RWPE2 (cell line): ENCODE measurements around the gene CDC40.

Experiments used
- ATAC-seq: fragments of 200-7000 bp; cut with Tn5 transposase; 3 replicates; pipeline ENCODE4 v1.9.1; 2021; ENCODE audit warnings: low read depth
- DNase-seq: peaks from one replicate; pipeline ENCODE4 v3.0.0-alpha.2; 2020; ENCODE audit warnings: low spot score
- H3K27ac ChIP-seq: fragments of 450-650 bp; 2 replicates; pipeline ENCODE4 v1.5.1; 2017; ENCODE audit warnings: mild to moderate bottlenecking; ENCODE audit not compliant: poor library complexity, severe bottlenecking
- H3K27me3 ChIP-seq: fragments of 250-450 bp; sonication (Bioruptor Pico); 2 replicates; pipeline ENCODE4 v1.5.1; 2021; ENCODE audit warnings: mild to moderate bottlenecking, moderate library complexity; ENCODE audit not compliant: insufficient read depth, poor library complexity, severe bottlenecking
- H3K36me3 ChIP-seq: fragments of 250-450 bp; sonication (Bioruptor Pico); 2 replicates; pipeline ENCODE4 v1.5.1; 2020; ENCODE audit warnings: low read depth, mild to moderate bottlenecking, moderate library complexity
- H3K4me1 ChIP-seq: fragments of 250-450 bp; sonication (Bioruptor Pico); 2 replicates; pipeline ENCODE4 v1.5.1; 2021; ENCODE audit warnings: mild to moderate bottlenecking, moderate library complexity; ENCODE audit not compliant: insufficient read depth, poor library complexity, severe bottlenecking
- H3K4me3 ChIP-seq: fragments of 250-450 bp; sonication (Bioruptor Pico); 2 replicates; pipeline ENCODE4 v1.5.1; 2021; ENCODE audit warnings: mild to moderate bottlenecking, moderate library complexity; ENCODE audit not compliant: severe bottlenecking
- H3K9me3 ChIP-seq: fragments of 250-450 bp; sonication (Bioruptor Pico); 2 replicates; pipeline ENCODE4 v1.5.1; 2021; ENCODE audit warnings: mild to moderate bottlenecking, moderate library complexity; ENCODE audit not compliant: severe bottlenecking
- TF ChIP-seq, protein P1 (sequence below): fragments of 450-650 bp; IDR thresholded peaks from one replicate; pipeline ENCODE4 v1.5.1; 2017; ENCODE audit warnings: mild to moderate bottlenecking, moderate library complexity; ENCODE audit not compliant: poor library complexity, severe bottlenecking

CDC40 gene

DNA sequence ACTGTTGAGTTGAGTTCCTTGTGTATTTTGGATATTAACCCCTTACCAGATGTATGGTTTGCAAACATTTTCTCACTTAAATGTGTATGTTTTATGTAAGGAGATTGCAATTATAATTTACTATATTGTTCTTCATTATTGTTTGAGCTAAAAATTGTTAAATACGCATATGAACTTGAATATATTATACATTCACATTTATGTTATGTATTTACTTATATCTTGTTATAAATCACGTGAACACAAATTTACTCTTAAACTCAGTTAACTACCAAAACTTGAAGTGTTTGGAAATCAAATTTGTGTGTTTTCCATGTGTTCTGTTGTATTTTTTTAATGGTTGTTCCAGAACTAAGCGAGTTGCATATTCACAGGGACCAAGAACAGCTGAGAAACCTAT lies 18.3 kb downstream of the CDC40 start:
- Histone ChIP-seq H3K9me3 (no peaks in the 10 kb centered on the region), H3K4me1 (no peaks in the 10 kb centered on the region), H3K27ac (no peak overlapping the region), H3K4me3 (no peak overlapping the region), H3K36me3 (peaks cover 18% of the 10 kb centered on the region), H3K27me3 (no peaks in the 10 kb centered on the region)
- TF ChIP-seq, protein P1, sequence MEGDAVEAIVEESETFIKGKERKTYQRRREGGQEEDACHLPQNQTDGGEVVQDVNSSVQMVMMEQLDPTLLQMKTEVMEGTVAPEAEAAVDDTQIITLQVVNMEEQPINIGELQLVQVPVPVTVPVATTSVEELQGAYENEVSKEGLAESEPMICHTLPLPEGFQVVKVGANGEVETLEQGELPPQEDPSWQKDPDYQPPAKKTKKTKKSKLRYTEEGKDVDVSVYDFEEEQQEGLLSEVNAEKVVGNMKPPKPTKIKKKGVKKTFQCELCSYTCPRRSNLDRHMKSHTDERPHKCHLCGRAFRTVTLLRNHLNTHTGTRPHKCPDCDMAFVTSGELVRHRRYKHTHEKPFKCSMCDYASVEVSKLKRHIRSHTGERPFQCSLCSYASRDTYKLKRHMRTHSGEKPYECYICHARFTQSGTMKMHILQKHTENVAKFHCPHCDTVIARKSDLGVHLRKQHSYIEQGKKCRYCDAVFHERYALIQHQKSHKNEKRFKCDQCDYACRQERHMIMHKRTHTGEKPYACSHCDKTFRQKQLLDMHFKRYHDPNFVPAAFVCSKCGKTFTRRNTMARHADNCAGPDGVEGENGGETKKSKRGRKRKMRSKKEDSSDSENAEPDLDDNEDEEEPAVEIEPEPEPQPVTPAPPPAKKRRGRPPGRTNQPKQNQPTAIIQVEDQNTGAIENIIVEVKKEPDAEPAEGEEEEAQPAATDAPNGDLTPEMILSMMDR: no peak
- DNase-seq: no peak
- no peak for ATAC-seq

DNA sequence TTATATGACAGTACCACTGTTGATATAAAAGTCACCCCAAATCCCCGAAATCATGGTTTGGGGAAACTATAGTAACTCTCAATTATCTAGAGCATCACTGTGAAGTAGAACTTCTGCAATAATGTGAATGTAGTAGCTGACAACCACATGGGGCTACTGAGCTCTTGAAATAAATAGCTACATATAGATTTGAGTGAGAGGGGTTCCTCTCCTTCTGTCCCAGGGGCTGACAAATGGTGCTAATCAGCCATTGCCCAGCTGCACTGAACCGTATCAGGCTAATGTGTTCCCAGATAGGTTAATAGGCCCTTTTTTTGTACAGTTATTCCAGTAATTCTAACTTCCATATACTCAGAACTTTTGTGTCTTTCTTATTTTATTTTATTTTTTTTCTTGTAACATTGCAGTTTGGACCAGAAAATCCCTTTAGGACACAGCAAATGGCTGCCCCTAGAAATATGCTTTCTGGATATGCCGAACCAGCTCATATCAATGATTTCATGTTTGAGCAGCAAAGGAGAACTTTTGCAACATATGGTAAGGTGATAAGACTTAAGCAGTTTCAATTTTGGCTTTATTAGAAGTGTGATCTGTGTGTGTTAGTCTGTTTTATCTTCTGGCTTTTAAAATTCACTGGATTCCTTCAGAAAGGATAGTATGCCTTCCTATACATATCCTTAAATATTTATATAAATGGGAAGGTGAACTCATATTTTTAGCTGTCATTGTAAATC lies 21.1 kb downstream of the CDC40 start:
- Histone ChIP-seq H3K27me3 (no peaks in the 10 kb centered on the region), H3K36me3 (0 out of 2 replicates have a peak, but pooled peaks cover 9% of the 10 kb centered on the region), H3K4me1 (no peaks in the 10 kb centered on the region), H3K4me3 (no peak overlapping the region), H3K9me3 (no peaks in the 10 kb centered on the region), H3K27ac (no peak overlapping the region)
- ATAC-seq (no peak), DNase-seq (no peak)
- TF ChIP-seq, protein P1: no peak

DNA sequence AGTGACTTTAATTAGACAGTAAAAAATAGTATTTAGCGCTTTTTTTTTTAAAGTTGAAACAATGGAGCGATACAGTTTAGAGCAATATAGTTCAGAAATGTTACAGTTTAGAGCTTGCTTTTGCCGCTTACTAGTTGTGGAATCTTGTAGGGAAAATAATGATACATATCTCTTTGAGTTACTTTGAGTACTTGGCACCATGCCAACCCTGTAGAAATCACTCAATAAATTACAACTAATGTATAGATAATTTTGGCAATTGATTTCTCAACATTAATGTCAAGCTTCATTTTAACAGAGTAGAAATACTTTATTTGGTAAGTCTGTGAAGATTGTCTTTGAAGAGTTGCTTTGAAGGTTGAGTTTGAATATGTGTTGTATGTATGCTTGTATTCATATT lies 27.4 kb downstream of the CDC40 start:
- TF ChIP-seq, protein P1: no peak
- Histone ChIP-seq H3K27ac (no peak overlapping the region), H3K4me3 (no peak overlapping the region), H3K4me1 (no peaks in the 10 kb centered on the region), H3K27me3 (no peaks in the 10 kb centered on the region), H3K36me3 (peaks cover 50% of the 10 kb centered on the region), H3K9me3 (no peaks in the 10 kb centered on the region)
- DNase-seq (no peak), ATAC-seq (no peak)

DNA sequence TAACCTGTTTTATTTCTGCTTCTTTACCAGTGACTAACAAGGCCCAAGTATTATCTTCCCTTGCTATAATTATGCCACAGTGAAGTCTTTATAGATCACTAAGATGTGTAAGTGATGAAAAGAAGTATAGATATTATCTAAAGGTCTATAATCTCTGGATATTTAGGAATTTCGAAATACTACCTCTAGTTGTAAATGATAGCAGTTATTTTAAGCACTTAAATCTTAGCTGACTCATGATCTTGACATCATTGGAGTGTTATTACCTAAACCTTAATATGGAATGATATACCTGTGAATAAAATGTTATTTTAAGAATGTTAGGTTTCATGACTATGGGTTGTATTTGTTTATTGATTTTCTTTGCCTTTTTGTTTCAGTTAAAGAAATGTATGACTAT lies 31.5 kb downstream of the CDC40 start:
- peaks cover 76% of the 10 kb centered on the region for H3K36me3 ChIP-seq
- no peaks in the 10 kb centered on the region for H3K9me3 ChIP-seq
- no peak for DNase-seq
- TF ChIP-seq, protein P1: no peak
- H3K27ac ChIP-seq: no peak overlapping the region
- no peak for ATAC-seq
- H3K4me1 ChIP-seq: no peaks in the 10 kb centered on the region
- H3K4me3 ChIP-seq: no peak overlapping the region
- no peaks in the 10 kb centered on the region for H3K27me3 ChIP-seq

DNA sequence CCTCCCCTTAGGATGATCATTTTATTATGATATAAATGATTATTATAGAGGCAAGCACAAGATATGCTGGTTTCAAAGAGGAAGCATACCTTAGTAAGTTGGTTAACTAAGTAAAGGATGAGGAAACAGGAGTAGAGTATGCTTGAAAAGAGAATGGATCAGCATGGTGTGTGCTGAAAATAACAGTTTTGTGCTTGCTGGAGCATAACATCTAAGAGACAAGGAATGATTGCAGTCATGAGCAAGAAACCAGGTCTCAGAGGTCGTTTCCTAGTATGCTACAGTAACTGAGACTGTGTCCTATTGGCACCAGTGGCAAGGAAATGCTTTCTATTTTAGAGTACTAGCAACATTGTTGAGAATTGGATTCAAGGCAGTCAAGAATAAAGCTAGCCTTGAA lies 34.1 kb downstream of the CDC40 start:
- Histone ChIP-seq H3K4me3 (no peak overlapping the region), H3K27me3 (no peaks in the 10 kb centered on the region), H3K9me3 (no peaks in the 10 kb centered on the region), H3K4me1 (no peaks in the 10 kb centered on the region), H3K36me3 (peaks cover 82% of the 10 kb centered on the region), H3K27ac (no peak overlapping the region)
- DNase-seq (no peak), ATAC-seq (no peak)
- TF ChIP-seq, protein P1: no peak
